HG03342 (cell line): ENCODE results near the gene SOX13.

Experiments
- ATAC-seq: cut with Tn5 transposase; IDR thresholded peaks from one replicate; pipeline ENCODE4 v1.9.1; 2021; ENCODE audit warnings: mild to moderate bottlenecking, moderate library complexity; ENCODE audit not compliant: unreplicated experiment

The SOX13 gene

DNA sequence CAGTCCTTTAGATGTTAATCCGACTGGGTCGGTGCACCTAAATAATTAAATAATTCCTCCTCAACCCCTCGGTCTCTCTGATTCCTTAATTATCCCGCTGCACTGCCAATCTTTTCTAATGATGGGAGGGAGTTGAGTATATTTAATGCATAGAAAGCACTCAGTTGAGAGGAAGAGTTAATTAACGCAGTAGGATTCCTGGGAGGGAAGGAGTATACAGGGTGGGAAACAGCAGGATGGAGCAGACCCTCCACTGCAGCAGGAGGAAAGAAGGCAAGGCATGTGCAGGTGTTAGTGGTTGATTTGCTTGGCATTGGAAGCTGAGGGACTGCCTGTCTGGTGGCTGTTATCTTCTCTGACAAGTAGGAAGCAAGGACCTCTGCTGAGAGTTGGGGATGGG is 103.1 kb downstream of the SOX13 start:
- no peak for ATAC-seq

DNA sequence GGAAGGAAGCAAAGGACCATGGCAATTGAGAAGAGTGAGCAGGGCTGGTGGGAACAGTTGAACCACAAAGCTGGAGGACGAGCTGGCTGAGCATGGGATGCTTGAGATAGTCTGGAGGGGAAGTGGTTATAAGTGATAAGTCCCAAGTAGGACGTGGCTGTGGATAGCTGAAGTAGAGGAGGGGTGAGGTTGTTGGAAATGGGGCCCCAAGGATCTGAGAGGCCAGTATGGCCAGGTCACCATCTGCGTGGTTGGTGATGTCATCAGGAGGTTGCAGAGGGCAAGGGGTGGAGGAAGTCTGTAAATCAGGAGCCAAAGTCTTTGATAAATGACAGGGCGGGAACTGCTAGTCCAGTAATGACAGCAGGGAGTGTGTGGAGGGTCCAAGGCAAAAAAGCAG is 104.2 kb downstream of the SOX13 start:
- ATAC-seq, result no peak
